NAMALWA (cell line): ENCODE measurements around the gene WDR35.
"Not testable (repeated sequence)": the region's sequence is repeated elsewhere in the genome, so short reads cannot be mapped to it uniquely, and the experiment has no call there.

Experiments used
- DNase-seq: peaks from one replicate; pipeline ENCODE4 v3.0.0-alpha.2; 2015; ENCODE audit warnings: low spot score

The WDR35 gene

GRCh38 chr2:19894134-19894792, 95.6 kb downstream of the WDR35 start:
- DNase-seq: no peak

- no peak for DNase-seq
Measured at GRCh38 chr2:19893520-19894133, 96.3 kb downstream of the WDR35 start.

- peak; percentile 59 for DNase-seq
Measured at GRCh38 chr2:19891971-19892370, 97.9 kb downstream of the WDR35 start.

GRCh38 chr2:19890104-19890503, 99.8 kb downstream of the WDR35 start:
- no peak for DNase-seq

GRCh38 chr2:19888831-19889230, 101.1 kb downstream of the WDR35 start:
- DNase-seq: no peak

GRCh38 chr2:19887510-19887909, 102.4 kb downstream of the WDR35 start:
- no peak for DNase-seq

- DNase-seq: no peak
Measured at GRCh38 chr2:19886261-19886660, 103.6 kb downstream of the WDR35 start.

- no peak for DNase-seq
Measured at GRCh38 chr2:19885791-19886190, 104.1 kb downstream of the WDR35 start.

GRCh38 chr2:19883971-19884720, 105.8 kb downstream of the WDR35 start:
- DNase-seq: no peak

GRCh38 chr2:19883486-19883885, 106.4 kb downstream of the WDR35 start:
- no peak for DNase-seq

- DNase-seq: no peak
Measured at GRCh38 chr2:19882286-19882685, 107.6 kb downstream of the WDR35 start.

GRCh38 chr2:19881908-19882265, 108.0 kb downstream of the WDR35 start:
- DNase-seq: no peak

GRCh38 chr2:19881221-19881907, 108.5 kb downstream of the WDR35 start:
- no peak for DNase-seq

GRCh38 chr2:19880191-19880590, 109.7 kb downstream of the WDR35 start:
- DNase-seq: not testable (repeated sequence)

- no peak for DNase-seq
Measured at GRCh38 chr2:19879120-19879519, 110.8 kb downstream of the WDR35 start.

GRCh38 chr2:19878268-19879046, 111.4 kb downstream of the WDR35 start:
- no peak for DNase-seq

GRCh38 chr2:19876751-19877150, 113.2 kb downstream of the WDR35 start:
- no peak for DNase-seq

- DNase-seq: no peak
Measured at GRCh38 chr2:19875280-19875679, 114.6 kb downstream of the WDR35 start.

- no peak for DNase-seq
Measured at GRCh38 chr2:19874726-19875125, 115.2 kb downstream of the WDR35 start.

GRCh38 chr2:19873014-19873413, 116.9 kb downstream of the WDR35 start:
- no peak for DNase-seq

- DNase-seq: no peak
Measured at GRCh38 chr2:19872302-19872701, 117.6 kb downstream of the WDR35 start.

GRCh38 chr2:19871836-19872235, 118.1 kb downstream of the WDR35 start:
- DNase-seq: no peak
